ENCODE results near the gene ADAMTS18.

DNA sequence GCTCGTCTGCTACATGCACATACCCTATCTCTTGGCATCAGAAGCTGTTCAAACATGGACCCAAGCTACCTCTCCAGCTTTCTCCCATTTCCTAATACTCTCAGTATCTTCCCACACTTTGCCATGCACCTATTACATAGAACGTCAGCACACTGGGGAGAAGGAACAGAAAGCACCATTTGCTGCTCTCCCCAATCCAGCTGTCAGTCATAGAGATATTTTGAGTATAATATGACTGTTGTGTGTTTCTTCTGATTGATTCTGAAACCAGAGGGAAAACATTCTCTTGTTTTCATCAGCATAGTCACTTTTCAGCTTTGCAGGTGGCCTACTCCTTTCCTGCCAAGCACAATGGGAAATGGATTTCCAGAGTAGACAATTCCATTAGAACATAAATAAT lies 107.1 kb downstream of the ADAMTS18 start:
- TF ChIP-seq, protein P1, sequence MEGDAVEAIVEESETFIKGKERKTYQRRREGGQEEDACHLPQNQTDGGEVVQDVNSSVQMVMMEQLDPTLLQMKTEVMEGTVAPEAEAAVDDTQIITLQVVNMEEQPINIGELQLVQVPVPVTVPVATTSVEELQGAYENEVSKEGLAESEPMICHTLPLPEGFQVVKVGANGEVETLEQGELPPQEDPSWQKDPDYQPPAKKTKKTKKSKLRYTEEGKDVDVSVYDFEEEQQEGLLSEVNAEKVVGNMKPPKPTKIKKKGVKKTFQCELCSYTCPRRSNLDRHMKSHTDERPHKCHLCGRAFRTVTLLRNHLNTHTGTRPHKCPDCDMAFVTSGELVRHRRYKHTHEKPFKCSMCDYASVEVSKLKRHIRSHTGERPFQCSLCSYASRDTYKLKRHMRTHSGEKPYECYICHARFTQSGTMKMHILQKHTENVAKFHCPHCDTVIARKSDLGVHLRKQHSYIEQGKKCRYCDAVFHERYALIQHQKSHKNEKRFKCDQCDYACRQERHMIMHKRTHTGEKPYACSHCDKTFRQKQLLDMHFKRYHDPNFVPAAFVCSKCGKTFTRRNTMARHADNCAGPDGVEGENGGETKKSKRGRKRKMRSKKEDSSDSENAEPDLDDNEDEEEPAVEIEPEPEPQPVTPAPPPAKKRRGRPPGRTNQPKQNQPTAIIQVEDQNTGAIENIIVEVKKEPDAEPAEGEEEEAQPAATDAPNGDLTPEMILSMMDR (IDR thresholded peaks at IDR 0.05) = no peak
- no peak for TF ChIP-seq POLR2A (IDR thresholded peaks at IDR 0.05)

Measured in esophagus squamous epithelium (tissue), 4 donors.